NCI-H69 (cell line): ENCODE measurements around the gene EFHC1.

Source experiments
- DNase-seq: peaks from one replicate; lab custom pipeline; 2025; lab: John Stamatoyannopoulos, UW

Gene EFHC1

DNA sequence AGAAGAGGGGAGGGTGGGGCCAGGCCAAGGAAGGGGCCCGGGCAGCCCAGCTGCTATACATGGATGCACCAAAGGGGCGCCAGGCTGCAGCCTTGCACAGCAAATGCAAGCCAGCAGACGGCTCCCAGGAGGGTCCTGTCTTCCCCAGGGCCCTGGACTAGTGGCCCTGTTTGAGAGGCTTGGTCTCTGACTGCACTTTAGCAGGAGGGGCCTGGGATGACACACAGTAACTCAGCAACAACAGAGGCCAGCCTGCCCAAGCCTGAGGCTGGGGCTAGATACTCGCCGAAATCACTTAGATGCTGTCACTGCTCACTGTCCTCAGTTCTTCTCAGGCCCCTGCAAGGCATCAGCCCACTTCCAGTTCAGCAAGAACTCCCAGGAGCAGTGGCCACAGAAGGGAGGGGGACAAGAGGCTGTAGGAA lies 83.2 kb downstream of the EFHC1 start:
- peak; percentile 80 for DNase-seq

DNA sequence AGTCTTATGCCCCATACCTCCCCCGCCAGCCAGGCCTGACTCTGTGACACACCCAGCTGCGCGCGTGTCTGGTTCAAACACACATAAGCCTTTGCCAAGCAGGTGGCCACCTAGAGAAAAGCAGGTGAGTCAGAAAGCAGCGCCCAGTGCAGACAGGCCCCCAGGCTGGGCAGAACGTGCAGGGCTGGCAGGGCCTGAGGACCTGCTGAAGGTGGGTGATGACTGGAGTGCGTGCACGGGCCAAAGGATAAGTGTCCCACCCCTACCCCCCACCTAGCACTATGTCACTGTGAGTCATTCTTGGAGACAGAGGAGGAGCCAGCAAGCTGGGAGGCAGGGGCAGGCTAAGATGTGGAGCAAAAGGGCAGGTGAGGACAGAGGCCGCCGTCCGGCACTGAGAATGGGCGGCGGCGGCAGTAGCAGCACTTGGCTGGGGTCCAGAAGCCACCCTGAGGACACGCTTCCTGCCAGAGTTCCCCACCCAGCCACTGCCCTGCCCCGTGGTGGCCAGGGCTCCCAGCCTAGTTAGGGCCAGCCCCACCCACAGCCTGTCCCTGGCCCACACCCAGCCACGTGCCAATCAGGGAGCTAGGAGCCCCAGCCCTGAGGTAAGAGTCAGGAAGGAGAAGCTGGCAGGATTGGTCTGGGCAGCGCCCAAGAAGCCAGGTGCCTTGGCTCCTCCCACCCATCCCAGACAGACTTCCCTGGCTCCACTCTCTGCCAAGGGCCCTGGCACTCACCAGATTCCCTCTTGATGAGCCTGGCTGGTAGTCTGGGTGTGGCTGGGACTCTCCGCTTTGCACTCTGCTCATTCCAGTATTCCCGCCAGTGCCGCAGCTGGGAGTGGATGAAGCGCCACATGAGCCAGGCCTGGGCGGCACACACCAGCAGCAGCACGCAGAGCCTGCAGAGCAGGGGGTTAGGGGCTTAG lies 84.0 kb downstream of the EFHC1 start:
- DNase-seq = peak; percentile 99

DNA sequence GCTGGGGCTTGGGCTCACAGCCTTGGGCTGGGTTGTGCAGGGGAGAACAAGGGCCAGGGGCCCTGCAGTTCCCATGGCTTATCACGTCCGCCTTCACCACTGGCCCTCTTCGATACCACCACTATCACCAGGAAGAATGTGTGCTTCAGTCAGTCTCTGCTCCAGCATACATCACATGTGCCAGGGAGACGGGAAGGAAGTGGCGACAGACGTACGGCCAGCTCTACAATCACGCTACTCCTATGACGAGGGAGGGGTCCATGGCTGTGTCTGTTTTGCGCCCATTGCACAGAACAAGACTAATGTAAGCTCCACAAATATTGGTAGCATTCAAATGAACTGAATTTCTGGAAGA lies 84.6 kb downstream of the EFHC1 start:
- no peak for DNase-seq

DNA sequence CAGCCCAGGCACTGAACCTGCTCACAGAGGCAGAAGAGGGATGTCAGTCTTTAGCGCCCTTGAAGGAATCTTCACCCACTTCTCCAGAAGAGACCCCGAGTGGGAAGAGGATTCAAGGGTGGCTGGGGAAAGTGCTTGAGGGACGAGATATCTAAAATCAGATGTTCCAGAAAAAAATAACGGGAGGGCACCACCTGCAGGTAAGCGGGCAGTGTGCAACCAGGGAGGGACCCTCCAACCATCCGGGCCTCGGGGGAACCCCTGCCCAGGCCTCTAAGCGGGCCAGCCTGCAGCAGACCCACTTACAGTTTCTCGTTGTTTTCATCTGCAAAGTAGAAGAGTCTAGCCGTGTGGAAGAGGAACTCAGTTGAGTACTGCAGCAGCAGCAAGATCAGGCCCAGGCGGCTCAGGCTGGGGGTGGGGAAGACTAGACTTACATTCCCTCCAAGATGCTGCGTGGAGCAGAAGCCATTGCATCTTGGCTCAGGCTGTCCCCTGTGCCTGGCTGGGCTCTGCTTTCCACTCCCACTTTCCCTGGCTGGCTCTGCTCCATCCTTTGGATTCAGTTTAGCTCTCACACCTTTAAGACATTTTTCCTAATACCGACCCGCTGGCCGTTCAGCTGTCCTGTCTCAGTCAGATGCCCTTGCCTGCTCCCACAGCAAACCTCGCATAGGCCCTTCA lies 85.7 kb downstream of the EFHC1 start:
- DNase-seq = no peak

DNA sequence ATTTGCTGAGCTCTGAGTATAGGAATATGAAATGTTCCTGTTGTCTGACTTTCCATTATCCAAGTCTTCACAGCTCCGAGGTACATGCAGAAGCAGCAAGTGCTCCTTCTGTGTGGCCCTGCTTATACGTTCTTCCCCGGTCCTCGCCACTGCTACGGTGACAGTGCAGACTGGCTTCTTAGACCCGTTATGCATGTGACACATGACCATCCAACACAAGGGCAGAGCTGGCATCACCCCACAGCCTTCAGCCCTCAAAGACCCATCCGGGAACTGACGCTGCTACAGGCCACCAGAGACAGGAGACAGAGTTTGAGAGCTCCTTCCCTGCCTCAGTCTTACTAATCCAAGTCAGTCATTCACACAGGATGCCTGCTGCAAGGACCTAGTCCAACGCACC lies 86.3 kb downstream of the EFHC1 start:
- DNase-seq = no peak

DNA sequence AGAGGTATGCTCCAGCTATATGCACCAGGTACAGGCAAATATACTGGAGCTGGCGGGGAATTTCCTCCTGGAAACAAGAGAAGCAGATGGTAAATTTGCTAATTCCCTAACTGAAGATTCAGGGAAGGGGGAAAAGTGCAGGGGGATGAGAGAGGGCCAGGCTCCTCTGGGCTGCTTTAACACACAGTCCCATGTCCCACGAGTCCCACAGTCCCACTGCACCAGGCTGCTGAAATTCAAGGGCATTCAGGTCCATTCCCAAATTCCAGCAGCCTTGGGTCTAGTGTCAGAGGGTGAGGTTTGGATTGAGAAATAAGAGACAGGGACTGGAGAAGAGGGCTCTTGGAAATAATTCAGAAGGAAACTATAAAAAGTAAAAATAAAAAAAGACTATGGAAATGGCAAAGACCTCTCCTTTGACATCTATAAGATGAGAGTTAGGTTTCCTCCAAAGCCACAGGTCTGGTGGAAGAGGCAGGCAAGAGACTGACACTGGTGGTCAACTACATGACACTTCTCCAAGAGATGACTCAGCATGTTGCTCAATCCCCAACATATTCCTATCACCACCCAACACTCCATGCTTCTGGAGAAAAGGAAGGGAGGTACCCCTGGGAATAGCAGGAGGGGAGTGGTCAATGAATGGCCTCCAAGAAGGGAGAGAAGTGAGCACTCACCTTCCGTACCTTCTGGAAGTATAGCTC lies 87.6 kb downstream of the EFHC1 start:
- DNase-seq = no peak

DNA sequence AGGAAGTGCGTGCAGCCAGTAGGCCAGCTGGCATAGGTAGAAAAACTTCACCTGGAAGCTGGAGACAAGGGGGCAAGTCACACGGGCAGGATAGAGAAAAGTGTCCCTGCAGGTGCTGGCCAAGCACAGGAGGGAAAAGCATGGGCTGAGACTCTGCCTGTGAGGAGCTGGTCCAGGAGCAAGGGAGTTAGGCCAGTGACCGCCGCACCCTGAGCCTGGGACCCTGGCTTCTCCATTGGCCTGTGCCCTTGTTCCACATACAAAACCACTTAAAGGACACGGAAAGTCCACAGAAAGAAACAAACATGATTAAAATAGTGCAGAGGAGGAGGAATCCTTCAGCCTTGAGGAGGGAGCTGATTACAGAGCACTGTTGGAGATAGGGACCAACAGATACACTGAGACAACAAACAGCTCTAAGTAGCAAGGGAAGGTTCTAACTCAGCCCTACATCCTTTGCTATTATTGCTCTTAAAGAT lies 88.2 kb downstream of the EFHC1 start:
- DNase-seq = no peak

DNA sequence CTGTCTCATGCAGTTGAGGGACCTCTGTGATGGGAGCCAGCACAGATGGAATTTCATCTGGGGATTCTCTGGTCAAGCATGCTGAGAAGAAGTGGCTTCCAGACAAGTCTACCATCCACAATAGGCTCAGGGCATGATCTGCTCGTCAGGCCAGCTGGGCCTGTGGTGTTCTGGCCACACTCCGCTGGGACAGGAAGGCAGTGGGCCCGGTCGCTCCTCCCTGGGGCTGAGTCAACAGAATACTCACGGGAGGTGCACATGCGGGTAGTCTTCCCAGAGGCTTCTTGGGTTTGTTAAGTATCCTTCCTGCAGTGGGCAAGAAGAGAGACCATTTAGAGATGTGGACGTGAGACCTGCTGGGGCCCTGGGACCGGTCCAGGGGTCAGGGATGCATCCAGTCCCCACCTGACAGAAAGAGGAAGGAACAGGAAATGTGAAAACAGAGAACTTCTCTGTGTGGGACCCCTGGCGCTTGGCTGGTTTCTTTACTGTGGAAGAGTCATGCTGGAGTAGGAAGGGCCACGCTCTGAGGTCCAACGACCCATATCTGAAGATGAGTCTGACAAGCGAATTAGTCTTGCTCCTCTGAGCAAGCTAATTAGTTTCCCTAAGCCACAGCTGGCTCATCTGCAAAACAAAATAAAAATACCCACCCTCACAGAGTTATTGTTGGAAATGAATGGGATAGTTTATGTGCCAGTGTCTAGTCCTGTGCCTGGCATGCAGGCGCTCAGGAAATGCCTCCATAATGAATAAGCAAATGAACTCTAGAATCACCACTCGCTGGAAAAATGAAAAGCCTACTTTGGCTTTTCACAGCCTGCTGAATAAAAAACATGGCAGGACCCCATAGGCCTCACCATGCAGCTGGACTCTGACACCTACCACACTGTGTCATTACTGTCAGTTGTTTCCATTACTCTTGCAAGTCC lies 89.4 kb downstream of the EFHC1 start:
- no peak for DNase-seq

DNA sequence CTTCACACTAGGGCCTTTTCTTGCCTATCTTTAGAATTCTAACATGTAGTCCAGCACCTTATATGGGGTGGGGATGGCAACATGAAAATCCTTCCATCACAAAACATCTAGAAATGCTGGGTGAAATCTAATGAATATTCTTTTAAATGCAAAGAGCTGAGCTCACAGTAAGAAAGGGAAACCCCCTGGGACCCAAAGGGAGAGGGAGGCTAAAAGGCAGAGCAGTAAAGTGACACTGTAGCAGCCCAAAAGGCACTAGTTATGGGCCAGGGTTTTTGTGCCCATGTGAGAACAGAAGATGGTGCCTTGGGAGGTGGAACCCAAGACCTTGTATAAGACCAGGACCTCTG lies 90.0 kb downstream of the EFHC1 start:
- no peak for DNase-seq

DNA sequence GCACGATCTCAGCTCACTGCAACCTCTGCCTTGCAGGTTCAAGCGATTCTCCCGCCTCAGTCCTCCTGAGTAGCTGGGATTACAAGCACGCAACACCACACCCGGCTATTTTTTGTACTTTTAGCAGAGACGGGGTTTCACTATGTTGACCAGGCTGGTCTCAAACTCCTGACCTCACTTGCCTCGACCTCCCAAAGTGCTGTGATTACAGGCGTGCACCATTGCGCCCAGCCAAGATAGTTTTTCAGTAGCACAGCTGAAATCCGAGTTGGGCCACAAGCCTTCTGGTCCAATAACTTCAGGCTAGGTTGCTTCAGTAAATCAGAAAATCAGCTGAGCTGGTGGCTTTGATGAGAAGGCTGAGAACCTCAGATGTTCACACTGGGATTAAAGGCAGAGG lies 91.0 kb downstream of the EFHC1 start:
- no peak for DNase-seq

DNA sequence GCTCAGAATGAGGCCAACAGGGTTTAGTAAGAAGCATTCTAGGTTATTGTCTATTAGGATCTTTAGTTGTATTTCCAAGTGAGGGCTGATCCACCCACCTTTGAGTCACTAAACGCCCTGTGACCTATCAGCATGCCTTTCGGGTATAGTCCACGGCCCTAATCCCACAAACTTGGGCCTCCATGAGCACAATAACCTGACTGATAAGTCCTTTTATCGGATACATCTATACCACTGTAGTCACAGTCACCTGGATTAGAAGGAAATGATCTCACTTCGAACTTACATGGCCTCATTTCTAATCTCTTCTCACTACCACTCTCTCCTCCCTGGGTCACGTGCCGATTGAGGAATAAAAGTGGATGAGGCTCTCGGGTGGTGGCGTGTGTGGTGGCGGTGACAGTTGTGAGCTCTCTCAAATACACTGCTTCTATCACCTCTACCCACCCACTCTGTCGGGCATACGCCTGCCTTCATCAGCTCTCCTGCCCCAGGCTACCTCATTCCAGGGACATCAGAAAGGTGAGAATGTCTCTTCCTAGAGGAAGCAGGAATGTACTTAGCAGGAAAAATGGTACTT lies 91.5 kb downstream of the EFHC1 start:
- no peak for DNase-seq

DNA sequence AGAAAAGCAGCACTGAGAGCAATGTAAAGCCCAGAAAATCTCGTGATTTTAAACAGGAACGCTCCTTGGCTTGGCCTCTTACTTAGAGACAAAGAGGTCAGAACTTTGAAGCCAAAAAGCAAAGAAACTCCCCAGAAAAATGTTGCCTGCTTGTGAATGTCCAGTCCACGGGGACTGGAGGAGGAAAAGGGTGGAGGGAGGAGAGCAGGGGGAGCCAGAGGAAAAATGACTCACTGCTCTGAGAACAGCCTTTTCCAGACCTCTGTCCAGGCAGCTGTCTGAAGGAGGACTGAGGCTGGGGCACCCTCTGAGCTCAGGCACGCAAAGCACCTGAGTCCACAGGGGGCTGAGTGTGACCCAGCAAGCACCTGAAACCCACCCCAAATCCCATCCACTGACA lies 92.1 kb downstream of the EFHC1 start:
- DNase-seq = no peak

DNA sequence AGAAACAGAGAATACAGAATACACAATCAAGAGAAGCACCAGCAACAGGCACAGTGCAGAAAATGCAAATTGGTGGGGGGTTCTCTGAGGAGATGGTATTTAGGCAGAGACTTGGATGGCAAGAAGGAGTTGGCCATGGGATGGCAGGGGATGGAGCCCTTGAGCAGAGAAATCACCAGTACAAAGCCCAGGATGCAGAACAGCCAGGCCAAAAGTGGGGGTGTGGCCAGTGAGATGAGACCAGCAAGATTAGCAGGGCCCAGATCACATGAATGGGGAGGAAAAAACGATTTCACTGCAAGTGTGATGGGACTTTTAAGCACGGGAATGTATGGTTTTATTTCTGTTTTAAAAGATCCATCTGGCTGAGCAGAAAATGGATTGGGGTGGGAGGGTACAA lies 93.3 kb downstream of the EFHC1 start:
- no peak for DNase-seq

DNA sequence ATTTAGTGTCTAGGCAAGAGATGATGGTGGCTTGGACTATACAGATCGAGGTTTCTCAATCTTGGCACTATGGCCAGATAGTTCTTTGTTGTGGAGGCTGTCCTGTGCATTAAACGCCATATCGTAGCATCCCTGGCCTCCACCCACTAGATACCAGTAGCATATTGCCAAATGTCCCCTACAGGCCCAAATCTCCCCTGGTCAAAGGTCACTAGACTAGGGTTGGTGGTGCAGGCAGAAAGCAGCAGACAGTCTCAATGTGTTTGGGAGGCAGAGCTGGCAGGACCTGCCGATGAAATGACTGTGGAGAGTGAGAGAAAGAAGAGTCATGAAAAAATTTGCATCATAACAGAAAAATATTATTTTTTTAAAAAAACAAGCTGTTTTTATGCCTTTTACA lies 93.8 kb downstream of the EFHC1 start:
- DNase-seq = no peak

DNA sequence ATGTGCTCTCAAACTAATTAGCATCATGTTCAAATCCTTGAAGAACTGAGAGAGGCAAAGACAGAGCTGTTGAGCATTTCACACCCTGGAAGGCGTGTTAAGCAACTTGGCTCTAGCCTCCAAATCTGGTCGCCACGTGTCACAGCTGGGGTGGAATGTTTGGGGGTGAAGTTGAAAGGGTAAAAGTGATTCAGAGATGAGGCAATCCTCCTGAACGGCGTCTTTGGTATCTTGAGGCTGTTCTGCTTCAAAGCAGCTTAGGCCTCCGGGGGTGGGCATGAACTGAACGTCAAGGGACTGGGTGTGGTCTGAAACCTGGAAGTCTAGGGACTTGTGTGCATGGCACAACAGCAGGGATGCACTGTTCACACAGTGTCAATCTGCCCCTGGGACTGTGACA lies 94.4 kb downstream of the EFHC1 start:
- no peak for DNase-seq

DNA sequence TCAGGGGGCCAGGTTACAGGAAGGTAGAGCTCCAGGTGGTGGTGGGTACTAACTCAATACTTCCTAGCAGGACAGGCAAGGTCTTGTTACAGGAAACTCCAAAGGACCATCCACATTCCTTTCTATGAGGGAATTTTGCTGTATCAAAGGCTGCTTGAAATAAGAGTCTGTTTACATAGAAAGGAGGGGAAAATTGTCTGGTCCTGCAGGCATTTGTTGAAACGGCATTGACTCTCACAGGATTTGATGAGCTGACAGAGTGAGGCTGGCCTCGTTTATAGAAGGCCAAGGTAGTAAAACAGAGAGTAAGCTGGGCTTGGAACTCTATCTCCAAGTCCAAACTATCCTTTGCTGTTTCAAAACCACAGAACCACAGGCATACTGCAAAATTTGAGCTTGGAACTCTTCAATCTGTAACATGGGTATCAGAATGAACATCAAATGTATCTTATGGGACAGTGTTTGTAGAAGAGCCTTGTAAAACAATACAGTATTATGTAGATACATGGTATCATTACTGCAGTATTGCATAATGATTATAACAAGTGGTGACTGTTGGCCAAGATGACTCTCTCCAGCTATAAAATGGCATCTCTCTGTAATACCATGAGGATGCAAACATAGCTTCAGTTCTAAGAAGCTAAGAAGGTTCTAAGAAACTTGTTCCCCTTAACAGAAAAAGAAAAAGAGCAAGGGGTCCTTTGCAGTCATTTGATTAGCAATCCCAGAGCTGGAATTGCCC lies 95.2 kb downstream of the EFHC1 start:
- peak; percentile 30 for DNase-seq

DNA sequence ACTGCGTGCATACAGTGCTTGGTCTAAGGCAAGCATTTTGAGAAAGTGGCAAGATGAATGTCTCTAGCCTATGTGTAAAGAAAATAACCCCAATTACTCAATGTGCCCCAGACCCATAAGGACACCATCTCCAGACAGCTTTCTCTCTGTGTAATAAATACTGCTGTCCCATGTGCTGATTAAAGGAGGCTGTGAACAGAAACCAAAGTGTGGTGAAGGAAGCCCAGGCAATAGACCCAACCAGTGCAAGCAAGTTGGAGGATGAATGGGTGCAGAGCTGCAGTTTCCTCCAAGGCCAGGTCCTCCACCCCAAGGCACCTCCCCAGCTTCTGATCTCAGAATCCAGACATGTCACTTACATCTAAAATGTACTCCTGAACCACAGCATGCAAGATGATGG lies 96.1 kb downstream of the EFHC1 start:
- DNase-seq = no peak

DNA sequence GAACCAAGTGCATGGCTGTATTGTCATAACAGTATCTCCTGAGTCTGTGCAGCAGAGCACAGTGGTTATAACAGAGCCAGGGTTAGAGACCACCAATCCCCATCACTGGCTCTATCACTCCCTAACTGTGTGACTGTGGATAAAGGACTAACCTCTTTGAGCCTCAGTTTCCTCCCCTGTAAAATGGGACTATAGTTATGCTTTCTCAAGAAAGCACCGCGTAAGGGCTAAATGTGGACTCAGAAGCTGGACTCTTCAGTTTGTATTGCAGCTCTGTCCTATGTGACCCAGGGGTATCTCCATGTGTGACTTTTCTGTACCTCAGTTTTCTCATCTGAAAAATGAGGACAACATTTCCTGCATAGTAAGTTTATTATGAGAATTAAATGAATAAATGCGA lies 96.8 kb downstream of the EFHC1 start:
- DNase-seq = no peak

DNA sequence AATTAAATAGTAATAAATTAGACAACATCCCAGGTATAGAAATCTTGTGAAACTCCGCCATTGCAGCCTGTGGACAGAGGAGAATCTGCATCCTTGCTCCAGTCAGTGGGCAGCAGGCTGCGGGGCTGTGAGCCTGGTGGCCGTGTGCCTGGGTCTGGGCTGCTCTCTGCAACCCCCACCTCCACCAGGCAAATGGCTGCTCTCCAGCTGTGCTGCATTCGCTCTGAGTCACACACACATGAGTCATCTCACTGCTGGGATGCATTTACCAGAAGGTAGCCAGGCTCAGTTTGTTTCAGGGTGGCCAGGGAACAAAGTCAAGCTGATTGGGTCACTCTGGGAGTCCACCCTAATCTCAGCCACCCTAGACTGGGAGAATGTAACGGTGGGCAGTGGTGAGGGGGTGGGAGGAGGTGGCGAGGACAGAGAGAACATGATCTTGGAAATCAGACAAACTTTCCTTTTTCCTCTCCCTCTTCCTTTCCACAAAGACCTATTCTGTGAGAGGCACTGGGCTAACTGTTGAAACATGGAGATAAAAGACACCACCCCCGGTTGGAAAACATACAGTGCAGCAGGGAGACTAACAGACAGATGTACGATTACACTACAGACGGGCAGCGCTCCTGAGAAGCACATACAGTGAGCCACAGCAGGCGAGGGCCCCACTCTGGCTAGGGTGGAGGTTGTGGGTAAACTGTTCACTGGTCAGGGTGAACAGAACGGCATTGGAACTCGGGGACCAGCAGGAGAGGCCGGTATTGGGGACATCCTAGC lies 97.5 kb downstream of the EFHC1 start:
- peak; percentile 93 for DNase-seq
